Nephron progenitor cell (in vitro differentiated cells): ENCODE results near the gene MAMLD1.

ENCODE experiments used
- DNase-seq: peaks from one replicate; pipeline ENCODE4 v3.0.0; 2021
- H3K27ac Mint-ChIP-seq: 2 replicates; pipeline ENCODE4 v1.8.0; 2021; ENCODE audit warnings: mild to moderate bottlenecking, moderate library complexity, mixed read lengths
- H3K27me3 Mint-ChIP-seq: 2 replicates; pipeline ENCODE4 v1.8.0; 2021; ENCODE audit warnings: mild to moderate bottlenecking, low read depth, mixed read lengths; ENCODE audit not compliant: poor library complexity
- H3K36me3 Mint-ChIP-seq: 2 replicates; pipeline ENCODE4 v1.8.0; 2021; ENCODE audit warnings: low read depth, mixed read lengths
- H3K4me1 Mint-ChIP-seq: 2 replicates; pipeline ENCODE4 v1.8.0; 2021; ENCODE audit warnings: mixed read lengths
- H3K4me3 Mint-ChIP-seq: 2 replicates; pipeline ENCODE4 v1.8.0; 2021; ENCODE audit warnings: mild to moderate bottlenecking, moderate library complexity, mixed read lengths
- H3K9me3 Mint-ChIP-seq: 2 replicates; pipeline ENCODE4 v1.8.0; 2021; ENCODE audit warnings: mild to moderate bottlenecking, moderate library complexity, mixed read lengths
- TF ChIP-seq, protein P1 (sequence below): fragments of 200-600 bp; sonication (generic); IDR thresholded peaks from 2 replicates; pipeline ENCODE4 v1.5.0; 2021; ENCODE audit warnings: antibody characterized with exemption

The MAMLD1 gene

DNA sequence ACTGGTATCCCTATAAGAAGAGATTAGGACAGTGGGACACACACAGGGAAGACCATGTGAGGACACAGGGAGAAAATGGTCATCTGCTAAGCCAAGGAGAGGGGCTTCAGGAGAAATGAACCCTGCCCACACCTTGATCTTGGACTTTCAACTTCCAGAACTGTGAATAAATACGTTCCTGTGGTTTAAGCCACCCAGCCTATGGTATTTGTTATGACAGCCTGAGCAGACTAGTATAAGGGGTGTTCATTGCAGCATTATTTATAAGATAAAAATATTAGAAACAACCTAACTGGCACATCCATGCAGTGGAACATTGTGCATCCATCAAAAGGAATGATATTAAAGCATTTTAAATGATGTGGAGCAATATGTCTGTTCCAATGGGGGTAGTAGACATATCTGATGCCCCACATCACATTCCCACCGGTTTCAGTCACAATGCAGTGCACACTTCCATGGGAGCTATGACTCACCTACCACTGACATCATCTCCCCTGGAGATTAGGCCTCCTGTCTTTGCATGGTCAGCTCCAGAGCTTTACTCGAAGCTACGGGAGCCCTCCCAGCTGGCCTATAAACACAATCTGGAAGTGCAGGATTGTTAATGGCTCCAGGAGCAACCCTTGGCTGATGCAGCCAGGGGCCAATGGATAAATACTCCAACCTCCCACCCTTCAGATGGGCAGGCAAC is 38.9 kb upstream of the MAMLD1 start:
- peaks cover 15% of the 10 kb centered on the region for H3K4me1 Mint-ChIP-seq
- H3K4me3 Mint-ChIP-seq = no peak overlapping the region
- no peak for DNase-seq
- H3K9me3 Mint-ChIP-seq = peaks cover 45% of the 10 kb centered on the region
- TF ChIP-seq, protein P1, sequence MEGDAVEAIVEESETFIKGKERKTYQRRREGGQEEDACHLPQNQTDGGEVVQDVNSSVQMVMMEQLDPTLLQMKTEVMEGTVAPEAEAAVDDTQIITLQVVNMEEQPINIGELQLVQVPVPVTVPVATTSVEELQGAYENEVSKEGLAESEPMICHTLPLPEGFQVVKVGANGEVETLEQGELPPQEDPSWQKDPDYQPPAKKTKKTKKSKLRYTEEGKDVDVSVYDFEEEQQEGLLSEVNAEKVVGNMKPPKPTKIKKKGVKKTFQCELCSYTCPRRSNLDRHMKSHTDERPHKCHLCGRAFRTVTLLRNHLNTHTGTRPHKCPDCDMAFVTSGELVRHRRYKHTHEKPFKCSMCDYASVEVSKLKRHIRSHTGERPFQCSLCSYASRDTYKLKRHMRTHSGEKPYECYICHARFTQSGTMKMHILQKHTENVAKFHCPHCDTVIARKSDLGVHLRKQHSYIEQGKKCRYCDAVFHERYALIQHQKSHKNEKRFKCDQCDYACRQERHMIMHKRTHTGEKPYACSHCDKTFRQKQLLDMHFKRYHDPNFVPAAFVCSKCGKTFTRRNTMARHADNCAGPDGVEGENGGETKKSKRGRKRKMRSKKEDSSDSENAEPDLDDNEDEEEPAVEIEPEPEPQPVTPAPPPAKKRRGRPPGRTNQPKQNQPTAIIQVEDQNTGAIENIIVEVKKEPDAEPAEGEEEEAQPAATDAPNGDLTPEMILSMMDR = no peak
- H3K36me3 Mint-ChIP-seq = no peaks in the 10 kb centered on the region
- no peaks in the 10 kb centered on the region for H3K27me3 Mint-ChIP-seq
- no peak overlapping the region for H3K27ac Mint-ChIP-seq

DNA sequence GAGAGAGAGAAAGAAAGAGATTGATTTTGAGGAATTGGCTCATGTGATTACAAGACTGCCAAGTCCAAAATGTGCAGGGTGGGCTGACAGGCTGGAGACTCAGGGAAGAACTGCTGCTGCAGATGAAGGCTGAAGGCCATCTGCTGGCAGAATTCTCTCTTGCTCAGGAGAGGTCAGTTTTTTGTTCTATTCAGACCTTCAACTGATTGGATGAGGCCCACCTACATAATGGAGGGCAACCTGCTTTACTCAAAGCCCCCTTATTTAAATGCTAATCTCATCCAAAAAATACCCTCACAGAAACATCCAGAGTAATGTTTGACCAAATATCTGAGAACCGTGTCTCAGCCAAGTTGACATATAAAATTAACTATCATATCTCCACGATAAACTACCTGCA is 38.2 kb upstream of the MAMLD1 start:
- Mint-ChIP-seq H3K27me3 (no peaks in the 10 kb centered on the region), H3K4me1 (peaks cover 15% of the 10 kb centered on the region), H3K9me3 (peaks cover 46% of the 10 kb centered on the region), H3K27ac (no peak overlapping the region), H3K36me3 (no peaks in the 10 kb centered on the region), H3K4me3 (no peak overlapping the region)
- no peak for DNase-seq
- TF ChIP-seq, protein P1 = no peak

DNA sequence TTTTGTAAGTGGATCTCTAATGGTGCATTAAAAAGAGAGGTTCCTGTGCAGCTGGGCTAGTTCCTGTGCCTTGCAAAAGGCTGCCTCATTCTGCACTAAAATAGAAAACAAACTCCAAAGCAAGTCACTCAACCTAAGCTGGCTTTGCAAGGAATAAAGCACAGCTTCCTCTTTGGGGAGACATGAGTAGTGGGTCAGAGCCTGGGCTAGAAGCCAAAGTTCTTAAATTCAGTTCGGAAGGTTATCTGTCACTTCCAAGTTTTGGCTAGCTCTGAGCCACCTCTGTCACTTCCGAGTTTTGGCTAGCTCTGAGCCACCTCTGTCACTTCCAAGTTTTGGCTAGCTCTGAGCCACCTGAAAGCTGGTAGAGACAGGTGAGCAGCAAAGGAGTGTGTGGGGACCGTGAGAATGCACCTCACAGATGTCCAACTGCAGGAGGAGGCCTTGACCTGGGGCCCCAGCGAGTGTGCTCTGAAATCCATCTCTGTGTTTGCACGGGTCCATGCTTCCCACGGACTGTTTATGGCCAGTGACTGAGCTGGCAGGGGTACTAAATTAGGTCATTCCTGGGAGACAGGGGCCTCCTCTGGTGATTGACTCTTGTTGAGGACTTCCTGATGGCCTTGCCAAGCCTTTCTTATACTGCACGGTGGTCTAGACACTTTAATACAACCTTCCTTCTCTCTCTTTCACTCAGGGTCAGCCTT is 36.4 kb upstream of the MAMLD1 start:
- TF ChIP-seq, protein P1 = no peak
- H3K9me3 Mint-ChIP-seq = peaks cover 40% of the 10 kb centered on the region
- H3K4me1 Mint-ChIP-seq = peaks cover 15% of the 10 kb centered on the region
- no peak overlapping the region for H3K4me3 Mint-ChIP-seq
- H3K27me3 Mint-ChIP-seq = no peaks in the 10 kb centered on the region
- no peaks in the 10 kb centered on the region for H3K36me3 Mint-ChIP-seq
- DNase-seq = no peak
- peak overlapping the region; percentile 26 for H3K27ac Mint-ChIP-seq

DNA sequence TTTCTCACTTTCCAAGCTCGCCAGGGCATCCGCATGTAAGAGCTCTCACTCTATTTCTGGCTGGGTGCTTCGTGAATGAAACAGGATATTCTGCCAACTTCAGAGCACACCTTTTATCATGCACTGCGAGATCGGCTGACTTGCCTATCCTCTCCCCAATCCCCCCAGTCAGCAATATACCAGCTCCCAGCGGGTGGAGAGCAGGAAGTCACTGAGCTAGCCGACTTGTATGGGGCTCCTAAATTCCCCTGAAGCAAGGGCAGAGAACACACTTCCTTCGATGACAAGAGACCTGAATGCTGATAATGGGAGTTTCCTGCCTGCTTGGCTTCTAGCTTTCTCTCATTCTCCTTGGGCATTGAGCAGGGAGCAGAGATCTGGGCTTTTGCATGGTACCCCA is 33.8 kb upstream of the MAMLD1 start:
- TF ChIP-seq, protein P1 = no peak
- peaks cover 3% of the 10 kb centered on the region for H3K27me3 Mint-ChIP-seq
- peaks cover 15% of the 10 kb centered on the region for H3K4me1 Mint-ChIP-seq
- no peak for DNase-seq
- no peaks in the 10 kb centered on the region for H3K36me3 Mint-ChIP-seq
- H3K9me3 Mint-ChIP-seq = peaks cover 31% of the 10 kb centered on the region
- no peak overlapping the region for H3K27ac Mint-ChIP-seq
- H3K4me3 Mint-ChIP-seq = no peak overlapping the region

DNA sequence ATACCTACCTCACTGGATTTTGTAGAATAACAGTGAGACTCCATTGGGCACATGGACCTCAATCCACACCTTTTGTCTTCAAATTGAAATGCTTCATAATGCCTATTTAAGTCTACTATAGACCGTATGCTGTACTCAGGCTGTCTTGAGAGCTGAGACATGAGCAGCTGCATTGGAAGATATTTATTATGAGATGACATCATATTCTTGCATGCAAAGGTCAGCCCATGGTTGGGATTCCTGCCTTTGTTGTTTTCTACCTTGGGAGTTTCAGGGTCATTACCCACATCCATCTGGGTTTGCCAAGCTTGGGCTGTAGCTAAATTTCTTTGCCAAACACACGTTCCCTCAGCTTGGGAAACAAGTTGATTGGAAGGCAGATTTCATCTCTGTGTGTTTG is 33.2 kb upstream of the MAMLD1 start:
- Mint-ChIP-seq H3K27me3 (peaks cover 3% of the 10 kb centered on the region), H3K4me3 (no peak overlapping the region), H3K4me1 (peaks cover 15% of the 10 kb centered on the region), H3K9me3 (peaks cover 27% of the 10 kb centered on the region), H3K36me3 (no peaks in the 10 kb centered on the region), H3K27ac (no peak overlapping the region)
- TF ChIP-seq, protein P1 = no peak
- no peak for DNase-seq

DNA sequence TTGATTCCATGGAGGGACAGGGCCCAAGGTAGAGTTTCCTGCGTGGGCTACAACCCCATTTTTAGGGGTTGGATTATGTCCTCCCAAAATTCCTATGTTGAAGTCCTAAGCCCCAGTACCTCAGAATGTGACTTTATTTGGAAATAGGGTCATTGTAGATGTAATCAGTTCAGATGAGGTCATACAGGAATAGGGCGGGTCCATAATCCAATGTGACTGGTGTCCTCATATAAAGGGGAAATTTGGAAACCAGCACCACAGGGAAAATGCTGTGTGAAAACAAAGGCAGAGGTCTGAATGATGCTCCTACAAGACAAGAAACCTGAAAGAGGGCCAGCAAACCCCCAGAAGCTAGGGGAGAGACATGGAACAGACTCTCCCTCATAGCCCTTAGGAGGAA is 31.1 kb upstream of the MAMLD1 start:
- H3K4me3 Mint-ChIP-seq = no peak overlapping the region
- TF ChIP-seq, protein P1 = no peak
- no peaks in the 10 kb centered on the region for H3K36me3 Mint-ChIP-seq
- peaks cover 32% of the 10 kb centered on the region for H3K9me3 Mint-ChIP-seq
- peaks cover 7% of the 10 kb centered on the region for H3K27me3 Mint-ChIP-seq
- peaks cover 8% of the 10 kb centered on the region for H3K4me1 Mint-ChIP-seq
- H3K27ac Mint-ChIP-seq = no peak overlapping the region
- no peak for DNase-seq
